NCI-H526 treated with DMSO at 0.1 percent for 48 hours (cell line): ENCODE results near the gene SSNA1.
A peak's percentile ranks its signal among the peaks of the same experiment; 100 is the strongest.

Experiments used
- DNase-seq: peaks from one replicate; lab custom pipeline; 2025; lab: John Stamatoyannopoulos, UW

Gene SSNA1, protein sequence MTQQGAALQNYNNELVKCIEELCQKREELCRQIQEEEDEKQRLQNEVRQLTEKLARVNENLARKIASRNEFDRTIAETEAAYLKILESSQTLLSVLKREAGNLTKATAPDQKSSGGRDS

DNA sequence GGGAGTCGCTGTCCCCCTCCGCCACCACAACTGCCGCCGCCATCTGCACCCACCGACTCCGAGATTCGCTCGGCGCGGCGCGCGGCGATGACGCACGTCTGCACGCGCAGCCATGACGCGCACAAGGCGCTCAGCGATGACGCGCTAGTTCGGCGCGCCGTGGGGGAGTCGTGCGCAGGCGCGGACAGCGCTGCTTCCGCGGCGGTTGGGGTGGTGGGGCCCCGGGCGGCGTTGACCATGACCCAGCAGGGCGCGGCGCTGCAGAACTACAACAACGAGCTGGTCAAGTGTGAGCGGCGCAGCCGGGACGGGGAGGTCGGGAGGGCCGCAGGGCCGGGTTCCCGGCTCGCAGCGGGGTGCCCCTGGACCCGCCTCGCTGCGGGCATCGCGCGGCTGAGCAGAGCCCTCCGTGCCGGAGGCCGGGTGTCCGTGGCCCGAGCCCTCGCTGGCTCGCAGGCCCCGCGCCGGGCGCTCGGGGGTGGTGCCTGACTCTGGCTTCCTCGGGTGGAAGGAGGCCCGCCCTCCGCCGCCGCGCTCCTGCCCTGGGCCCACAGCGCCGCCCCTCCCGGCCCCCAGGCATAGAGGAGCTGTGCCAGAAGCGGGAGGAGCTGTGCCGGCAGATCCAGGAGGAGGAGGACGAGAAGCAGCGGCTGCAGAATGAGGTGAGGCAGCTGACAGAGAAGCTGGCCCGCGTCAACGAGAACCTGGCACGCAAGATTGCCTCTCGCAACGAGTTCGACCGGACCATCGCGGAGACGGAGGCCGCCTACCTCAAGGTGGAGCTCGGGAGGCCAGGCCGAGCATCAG, at the start of gene SSNA1, which contains the start of gene ANAPC2:
Gene SSNA1 (plus strand): TSS at position 187 of the 807 bp plus-strand sequence. CDS start 51 bp downstream, at position 238.
Gene ANAPC2 (minus strand): TSS at position 71 of the 807 bp plus-strand sequence. CDS start 28 bp downstream, at position 43.
- DNase-seq, result peak; percentile 50

DNA sequence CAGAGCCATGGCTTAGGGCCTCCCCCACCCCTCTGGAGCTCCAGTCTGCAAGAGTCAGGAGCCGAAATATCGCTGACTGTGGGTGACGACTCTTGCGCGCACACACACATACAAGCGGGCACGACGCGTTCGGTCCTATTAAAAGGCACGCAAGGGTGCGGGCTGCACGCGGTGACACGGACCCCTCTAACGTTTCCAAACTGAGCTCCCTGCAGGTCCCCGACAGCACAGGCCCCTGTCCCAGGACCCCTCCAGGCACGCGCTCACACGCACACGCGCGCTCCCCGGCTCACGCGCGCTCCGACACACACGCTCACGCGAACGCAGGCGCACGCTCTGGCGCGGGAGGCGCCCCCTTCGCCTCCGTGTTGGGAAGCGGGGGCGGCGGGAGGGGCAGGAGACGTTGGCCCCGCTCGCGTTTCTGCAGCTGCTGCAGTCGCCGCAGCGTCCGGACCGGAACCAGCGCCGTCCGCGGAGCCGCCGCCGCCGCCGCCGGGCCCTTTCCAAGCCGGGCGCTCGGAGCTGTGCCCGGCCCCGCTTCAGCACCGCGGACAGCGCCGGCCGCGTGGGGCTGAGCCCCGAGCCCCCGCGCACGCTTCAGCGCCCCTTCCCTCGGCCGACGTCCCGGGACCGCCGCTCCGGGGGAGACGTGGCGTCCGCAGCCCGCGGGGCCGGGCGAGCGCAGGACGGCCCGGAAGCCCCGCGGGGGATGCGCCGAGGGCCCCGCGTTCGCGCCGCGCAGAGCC, 49.6 kb upstream of the SSNA1 start, which contains the start of gene GRIN1:
Gene GRIN1 (plus strand): TSS at position 433 of the 746 bp plus-strand sequence. CDS start 333 bp downstream, outside the sequence.
- DNase-seq, result no peak

DNA sequence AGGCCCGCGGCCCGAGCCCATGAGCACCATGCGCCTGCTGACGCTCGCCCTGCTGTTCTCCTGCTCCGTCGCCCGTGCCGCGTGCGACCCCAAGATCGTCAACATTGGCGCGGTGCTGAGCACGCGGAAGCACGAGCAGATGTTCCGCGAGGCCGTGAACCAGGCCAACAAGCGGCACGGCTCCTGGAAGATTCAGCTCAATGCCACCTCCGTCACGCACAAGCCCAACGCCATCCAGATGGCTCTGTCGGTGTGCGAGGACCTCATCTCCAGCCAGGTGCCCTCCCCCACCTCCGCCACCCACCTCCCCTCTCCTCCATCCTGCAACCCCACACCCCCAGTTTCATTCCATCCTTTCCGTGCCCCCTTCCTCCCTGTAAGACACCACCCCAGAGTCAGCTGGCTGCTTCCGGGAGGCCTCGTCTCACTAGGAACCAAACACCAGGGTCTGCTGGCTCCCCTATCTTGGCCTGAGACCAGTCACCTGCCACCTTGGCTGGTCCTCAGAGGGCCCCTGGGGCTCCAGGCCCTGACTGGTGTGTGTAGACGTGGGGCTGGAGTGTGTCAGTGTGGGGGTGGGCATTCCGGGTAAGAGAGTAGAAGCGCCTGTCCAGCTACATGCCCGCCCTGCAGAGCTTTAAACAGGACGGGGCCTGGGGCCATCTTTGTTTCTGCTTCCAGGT, 48.9 kb upstream of the SSNA1 start:
- DNase-seq, result no peak

DNA sequence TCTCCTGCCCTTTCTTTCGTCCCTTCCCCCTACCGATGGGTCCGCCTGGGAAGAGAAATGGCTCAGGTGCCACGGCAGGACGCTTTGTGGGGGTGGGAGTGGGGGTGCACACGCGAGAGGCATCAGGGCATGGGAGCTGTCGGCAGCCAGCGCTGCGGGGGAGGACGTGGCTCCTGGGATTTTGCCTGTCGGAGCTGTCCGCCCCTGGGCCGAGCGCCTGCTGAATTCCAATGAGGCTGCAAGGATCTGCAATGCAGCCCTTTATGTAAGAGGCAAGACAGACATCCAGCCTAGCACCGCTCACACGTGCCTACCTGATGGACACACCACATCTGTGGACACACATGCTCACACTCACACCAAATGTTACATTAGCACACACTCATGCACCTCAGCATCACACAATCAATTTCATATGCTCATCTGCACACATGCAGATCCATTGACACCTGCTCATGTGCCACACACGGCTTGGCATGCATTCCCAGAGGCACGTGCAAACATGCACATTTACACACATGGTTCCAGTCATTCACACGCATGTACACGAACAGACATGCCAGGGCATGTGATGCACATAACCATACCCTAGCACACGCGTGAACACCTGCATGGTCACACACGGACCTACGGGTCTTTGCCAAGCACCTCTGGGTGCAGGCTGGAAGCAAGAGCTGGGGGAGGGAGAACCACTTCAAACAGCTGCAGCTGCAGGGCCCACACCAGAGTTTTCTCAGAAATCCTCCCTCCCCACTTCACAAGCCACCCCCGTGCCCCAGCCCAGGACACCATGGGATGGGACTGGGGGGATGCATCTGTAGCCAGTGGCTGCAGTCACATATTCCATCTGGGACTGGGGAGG, 48.1 kb upstream of the SSNA1 start:
- no peak for DNase-seq

DNA sequence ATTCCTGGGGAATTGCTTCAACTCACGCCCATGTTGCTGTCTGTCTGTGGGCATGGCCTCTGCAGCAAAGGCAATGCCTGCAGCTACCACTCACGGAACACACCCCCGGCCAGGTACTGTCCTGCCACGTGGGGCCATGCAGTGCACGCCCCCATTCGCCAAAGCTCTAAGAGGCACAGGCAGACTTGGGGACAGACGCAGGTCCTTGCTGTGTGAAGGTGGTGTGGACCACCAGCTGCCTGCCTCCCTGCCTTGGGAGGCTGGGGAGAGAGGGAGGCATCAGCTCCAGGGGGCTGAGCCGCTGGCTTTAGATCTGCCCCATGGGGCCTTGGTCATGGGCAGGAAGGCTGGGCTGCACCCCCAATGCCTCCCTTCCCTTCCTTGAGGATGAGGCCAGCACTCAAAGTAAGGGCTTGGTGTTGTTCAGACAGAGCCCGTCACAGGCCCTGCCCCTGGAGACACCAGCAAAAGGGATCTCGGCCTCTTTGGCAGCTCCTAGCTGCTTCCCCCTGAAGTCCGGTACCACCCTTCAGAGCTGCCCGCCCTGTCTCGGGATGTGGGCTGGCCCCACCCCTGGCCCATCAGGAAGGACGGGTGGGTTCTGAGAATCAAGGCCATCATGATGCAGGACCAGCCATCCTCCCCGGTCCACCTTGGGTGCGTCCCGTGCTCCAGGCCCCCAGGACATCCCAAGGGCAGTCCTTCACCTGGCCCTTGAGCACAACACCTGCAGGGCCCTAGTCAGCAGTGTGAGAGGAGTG, 47.2 kb upstream of the SSNA1 start:
- DNase-seq, result no peak

DNA sequence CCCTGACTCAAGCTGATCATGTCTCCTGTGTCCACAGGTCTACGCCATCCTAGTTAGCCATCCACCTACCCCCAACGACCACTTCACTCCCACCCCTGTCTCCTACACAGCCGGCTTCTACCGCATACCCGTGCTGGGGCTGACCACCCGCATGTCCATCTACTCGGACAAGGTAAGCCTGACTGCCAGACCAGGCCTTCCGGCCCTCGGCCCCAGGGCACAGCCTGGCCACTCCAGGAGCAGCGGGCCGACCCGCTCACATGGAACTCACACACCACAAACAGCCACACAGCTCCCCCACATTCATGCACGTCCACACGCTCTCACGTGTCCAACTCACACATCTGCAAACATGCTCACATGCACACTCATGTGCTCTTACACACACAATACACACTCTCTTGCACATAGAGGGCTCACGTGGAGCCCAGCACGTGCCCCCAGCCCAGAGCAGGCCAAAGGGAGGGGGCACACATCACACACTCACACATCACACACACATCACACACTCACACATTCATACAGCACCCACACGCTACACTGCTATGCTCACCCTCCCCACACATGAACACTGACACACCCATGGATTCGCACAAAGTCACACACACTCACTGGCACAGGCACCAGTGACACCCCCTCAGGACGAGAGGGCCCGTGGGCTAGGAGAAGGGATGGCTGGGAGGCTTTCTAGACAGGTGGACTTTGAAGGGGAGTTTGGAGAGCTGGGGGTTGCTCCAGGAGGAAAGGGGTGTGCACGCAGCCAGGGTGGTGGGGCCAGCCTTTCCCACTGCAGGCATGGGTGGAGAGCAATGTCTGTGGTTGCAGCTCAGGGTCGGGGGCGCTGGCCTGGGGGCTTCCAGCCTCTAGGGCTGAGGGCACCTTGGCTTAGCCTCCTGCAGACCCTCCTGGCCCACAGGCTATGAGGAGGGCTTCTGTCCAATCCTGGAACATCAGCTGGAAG, 46.2 kb upstream of the SSNA1 start:
- DNase-seq, result no peak

DNA sequence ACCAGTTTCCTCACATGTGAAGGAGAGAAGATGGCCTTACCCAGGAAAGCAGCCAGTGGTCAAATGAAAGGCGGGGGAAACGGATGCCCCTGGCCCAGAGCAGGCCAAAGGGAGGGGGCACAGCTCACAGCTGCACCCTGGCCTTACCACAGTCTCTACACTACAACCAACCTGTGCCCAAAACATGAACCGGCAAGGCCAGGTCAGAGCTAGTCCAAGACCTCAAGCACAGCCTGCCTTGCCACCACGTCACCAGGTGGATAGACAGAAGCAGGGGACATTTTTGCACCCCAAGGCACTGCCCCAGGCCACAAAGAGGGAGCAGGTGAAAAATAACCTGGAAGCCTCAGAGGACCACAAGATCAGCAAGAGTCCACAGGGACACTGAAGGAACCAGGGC, 45.0 kb upstream of the SSNA1 start:
- no peak for DNase-seq

DNA sequence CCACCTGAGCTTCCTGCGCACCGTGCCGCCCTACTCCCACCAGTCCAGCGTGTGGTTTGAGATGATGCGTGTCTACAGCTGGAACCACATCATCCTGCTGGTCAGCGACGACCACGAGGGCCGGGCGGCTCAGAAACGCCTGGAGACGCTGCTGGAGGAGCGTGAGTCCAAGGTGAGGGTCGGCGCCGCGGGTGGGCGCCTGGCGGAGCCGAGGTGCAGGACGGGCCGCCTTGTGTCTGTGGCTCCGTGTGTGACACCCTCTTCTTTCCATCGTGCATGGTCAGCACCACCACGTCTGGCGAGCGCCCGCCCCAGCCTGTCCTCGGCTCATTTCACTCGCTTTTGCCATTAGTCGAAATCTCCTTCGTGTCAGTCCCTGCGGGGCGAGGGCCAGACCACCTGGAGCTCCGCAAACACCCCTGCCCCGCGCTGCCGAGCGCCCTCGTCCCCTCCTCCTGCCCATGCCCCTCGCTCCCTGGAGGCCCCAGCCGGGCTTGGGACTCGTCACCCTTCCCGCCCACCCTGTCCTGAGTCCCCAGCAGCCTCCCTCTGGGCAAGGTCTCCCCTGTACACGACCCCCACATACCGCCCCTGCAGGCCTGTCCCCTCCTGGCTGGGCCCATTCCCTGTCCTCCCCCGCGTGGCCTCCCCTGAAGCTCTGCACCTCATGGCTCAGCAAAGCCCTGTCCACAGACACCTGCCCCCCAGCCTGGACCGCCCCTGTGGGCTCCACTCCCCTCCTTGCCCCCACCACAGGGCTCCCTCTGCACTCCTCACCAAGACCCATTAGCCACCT, 42.5 kb upstream of the SSNA1 start:
- no peak for DNase-seq

DNA sequence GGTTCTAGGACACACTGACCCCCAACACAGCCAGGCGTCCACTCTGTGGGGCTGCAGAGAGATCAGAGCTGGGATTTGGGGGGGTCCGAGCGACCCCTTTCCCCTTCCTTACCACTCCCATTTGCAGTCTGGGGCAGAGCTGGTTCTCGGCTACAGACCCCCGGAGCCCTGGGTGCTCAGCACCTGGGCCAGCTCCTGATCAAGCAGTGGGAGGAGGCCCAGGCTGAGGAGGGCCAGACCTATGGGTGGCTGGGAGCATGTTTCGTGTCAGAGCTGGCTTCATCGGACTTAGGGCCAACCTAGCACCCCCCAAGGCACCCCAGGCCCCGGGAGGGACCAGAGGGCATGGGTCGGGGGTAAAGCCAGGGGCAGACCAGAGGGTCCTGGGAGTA, 42.0 kb upstream of the SSNA1 start:
- no peak for DNase-seq

DNA sequence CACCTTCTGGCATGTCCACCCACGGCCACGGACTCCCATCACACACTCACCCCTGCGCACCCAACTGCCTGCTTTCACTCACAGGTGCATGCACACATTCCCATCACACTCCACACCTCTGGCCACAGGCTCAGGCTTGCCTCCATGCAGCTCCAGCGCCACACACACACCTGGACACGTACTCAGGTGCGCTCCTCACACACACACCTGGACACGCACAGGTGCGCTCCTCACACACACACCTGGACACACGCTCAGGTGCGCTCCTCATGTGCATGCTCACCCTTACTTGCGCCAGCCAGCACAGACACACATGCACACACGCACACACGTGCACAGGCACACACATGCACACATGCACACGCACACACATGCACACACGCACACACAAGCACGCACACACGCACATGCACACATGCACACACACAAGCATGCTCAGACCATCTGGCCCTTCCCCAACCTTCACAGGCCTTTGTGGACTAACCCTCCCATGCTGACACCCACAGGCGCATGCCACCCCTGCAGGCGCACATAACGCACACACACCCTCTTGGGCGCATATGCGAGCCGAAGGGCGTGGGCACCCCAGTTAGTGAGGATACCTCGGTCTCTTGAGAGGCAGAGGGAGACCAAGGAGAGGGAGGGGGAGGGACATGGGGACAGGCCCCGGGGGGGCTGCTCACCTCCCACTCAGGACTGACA, 41.2 kb upstream of the SSNA1 start:
- no peak for DNase-seq

DNA sequence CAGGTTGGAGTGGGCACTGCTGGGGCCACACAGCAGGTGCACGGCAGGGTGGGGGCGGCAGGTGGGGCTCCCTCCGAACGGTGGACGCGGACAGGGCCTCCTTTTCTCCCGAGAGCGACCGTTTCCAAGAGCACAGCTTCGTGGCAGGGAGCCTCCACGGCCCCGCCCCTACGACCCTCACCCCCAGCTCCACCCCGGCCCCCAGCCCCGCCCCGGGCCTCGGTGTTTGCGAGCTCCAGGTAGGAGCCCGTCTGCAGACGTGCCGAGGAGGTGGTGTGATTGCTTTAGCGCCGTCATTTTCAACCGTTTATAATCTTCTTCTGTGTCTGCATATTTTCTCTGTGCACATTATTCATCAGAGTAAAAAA, 40.7 kb upstream of the SSNA1 start:
- no peak for DNase-seq

DNA sequence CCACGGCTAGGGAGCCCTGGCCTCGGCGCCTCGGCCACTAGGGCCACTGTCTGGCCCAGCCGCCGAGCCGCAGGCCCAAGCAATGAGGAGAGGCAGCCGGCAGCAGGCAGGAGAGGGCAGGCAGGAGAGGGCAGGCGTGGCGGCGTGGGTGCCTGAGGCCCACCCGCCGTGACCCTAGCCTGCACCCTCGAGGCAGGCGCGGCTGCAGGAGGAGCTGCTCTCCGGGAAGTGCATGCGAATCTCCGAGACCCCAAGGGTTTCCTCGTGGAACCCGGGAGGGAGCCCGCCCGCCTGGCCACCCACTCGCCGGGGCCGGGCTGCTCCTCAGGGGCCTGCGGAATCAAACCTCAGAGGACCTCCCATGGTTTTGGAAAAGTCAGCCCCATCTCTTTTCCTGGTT, 40.2 kb upstream of the SSNA1 start:
- no peak for DNase-seq

DNA sequence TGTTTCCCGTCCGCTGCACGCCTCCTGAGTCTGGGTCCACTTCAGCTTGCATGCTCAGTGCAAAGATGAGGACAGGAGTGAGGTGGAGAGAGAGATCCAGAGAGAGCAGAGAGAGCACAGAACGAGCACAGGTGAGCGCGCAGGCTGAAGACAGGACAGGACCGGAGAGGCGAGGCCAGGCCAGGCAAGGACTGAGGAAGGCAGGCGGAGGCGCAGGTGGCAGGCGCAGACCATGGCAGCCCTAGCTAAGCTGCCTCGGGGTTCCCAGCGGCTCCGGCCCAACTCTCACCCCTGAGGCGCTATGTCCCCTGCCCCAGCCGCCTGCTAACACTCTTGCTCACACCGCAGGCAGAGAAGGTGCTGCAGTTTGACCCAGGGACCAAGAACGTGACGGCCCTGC, 39.8 kb upstream of the SSNA1 start:
- DNase-seq, result no peak

DNA sequence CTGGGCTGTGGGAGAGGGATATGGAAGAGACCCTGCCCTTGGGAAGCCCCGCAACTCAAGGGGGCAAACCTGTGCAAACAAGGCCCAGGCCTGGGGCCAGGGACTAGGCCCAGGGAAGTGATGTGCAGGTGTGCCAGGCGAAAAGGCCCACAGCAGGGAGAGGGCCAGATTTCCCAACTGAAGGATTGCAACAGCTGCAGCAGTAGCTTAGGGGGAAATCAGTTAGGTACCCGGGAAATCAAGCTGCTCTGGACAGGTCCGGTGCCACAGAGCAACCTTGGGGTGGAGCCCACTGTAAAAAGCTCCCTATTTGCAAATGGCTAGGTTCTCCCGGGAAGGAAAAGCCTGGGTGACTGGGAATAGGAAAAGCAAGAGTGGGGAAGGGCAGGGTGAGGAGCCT, 39.1 kb upstream of the SSNA1 start:
- no peak for DNase-seq

DNA sequence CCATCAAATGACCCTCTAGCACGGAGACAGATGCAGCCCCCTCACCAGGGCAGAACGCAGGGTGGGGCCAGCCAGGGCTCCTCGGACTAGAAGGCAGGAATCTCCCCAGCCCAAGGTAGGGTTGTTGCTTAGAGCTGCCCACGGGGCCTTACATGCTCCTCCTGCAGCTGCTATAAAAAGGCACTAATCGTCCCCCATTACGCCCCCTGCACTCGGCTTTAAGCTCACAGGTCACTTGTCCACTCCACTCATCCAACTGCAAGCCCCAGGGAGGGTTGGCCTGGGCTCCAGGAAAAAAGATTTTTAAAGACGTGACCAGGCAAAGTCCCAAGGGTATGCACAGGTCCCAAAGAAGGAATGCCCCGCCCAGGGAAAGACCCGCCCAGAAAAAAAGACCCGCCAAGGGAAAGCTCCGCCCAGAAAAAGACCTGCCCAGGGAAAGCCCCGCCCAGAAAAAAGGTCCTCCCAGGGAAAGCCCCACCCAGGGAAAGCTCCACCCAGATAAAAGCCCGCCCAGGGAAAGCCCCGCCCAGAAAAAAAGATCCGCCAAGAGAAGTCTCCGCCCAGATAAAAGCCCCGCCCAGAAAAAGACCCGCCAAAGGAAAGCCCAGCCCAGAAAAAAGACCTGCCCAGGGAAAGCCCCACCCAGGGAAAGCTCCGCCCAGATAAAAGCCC, 38.4 kb upstream of the SSNA1 start:
- peak; percentile 88 for DNase-seq

DNA sequence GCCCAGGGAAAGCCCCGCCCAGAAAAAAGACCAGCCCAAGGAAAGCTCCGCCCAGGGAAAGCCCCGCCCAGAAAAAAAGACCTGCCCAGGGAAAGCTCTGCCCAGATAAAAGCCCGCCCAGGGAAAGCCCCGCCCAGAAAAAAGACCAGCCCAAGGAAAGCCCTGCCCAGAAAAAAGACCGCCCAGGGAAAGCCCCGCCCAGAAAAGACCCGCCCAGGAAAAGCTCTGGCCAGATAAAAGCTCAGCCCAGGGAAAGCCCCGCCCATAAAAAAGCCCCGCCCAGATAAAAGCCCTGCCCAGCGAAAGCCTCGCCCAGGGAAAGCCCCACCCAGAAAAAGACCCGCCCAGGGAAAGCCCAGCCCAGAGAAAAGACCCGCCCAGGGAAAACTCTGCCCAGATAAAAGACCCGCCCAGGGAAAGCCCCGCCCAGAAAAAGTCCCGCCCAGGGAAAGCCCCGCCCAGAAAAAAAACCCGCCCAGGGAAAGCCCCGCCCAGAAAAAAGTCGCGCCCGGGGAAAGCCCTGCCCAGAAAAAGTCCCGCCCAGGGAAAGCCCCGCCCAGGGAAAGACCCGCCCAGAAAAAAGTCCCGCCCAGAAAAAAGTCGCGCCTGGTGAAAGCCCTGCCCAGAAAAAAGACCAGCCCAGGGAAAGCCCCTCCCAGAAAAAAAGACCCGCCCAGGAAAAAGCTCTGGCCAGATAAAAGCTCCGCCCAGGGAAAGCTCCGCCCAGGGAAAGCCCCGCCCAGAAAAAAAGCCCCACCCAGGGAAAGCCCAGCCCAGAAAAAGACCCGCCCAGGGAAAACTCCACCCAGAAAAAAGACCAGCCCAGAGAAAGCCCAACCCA, 37.6 kb upstream of the SSNA1 start:
- peak; percentile 88 for DNase-seq
